ENCODE data around the gene C11orf58.

GRCh38 chr11:16745950-16746605 is 7.6 kb downstream of the C11orf58 start:
- TF ChIP-seq CTCF (IDR thresholded peaks at IDR 0.05; ENCODE audit: low read depth, low read length, poor library complexity, severe bottlenecking) (no peak), EZH2phosphoT487 (IDR thresholded peaks at IDR 0.05; ENCODE audit: borderline replicate concordance, low read length) (no peak)

Data from DOHH2 (cell line).